ENCODE measurements around the gene FAM219B.
"Not testable (repeated sequence)": the region's sequence is repeated elsewhere in the genome, so short reads cannot be mapped to it uniquely, and the experiment has no call there.

FAM219B gene

GRCh38 chr15:74895830-74896229, 10.8 kb downstream of the FAM219B start:
- no peak overlapping the region for H3K4me3 ChIP-seq (replicated peaks in 1 of 2; ENCODE audit: low read depth in 2 of 2, low read length in 2 of 2)
- TF ChIP-seq CTCF (IDR thresholded peaks at IDR 0.05; ENCODE audit: low read depth, low read length), result no peak
- DNase-seq (ENCODE audit: low read depth in 2 of 2), result no peak

GRCh38 chr15:74894383-74894782, 12.3 kb downstream of the FAM219B start:
- not testable (repeated sequence) for DNase-seq (ENCODE audit: low read depth in 2 of 2); H3K4me3 ChIP-seq (replicated peaks in 1 of 2; ENCODE audit: low read depth in 2 of 2, low read length in 2 of 2)

- H3K4me3 ChIP-seq (replicated peaks in 1 of 2; ENCODE audit: low read depth in 2 of 2, low read length in 2 of 2), result no peak overlapping the region
- TF ChIP-seq CTCF (IDR thresholded peaks at IDR 0.05; ENCODE audit: low read depth, low read length), result no peak
- DNase-seq (ENCODE audit: low read depth in 2 of 2), result no peak
Observed at GRCh38 chr15:74893627-74894026, 13.0 kb downstream of the FAM219B start.

GRCh38 chr15:74892931-74893330, 13.7 kb downstream of the FAM219B start:
- DNase-seq (ENCODE audit: low read depth in 2 of 2), result no peak
- no peak overlapping the region for H3K4me3 ChIP-seq (replicated peaks in 1 of 2; ENCODE audit: low read depth in 2 of 2, low read length in 2 of 2)

GRCh38 chr15:74892313-74892712, 14.3 kb downstream of the FAM219B start:
- no peak for TF ChIP-seq CTCF (IDR thresholded peaks at IDR 0.05; ENCODE audit: low read depth, low read length)
- H3K4me3 ChIP-seq (replicated peaks in 1 of 2; ENCODE audit: low read depth in 2 of 2, low read length in 2 of 2), result no peak overlapping the region
- no peak for DNase-seq (ENCODE audit: low read depth in 2 of 2)

More at GRCh38 chr15:74892931-74893330, 13.7 kb downstream of the FAM219B start:
- no peak for TF ChIP-seq CTCF (IDR thresholded peaks at IDR 0.05; ENCODE audit: low read depth, low read length)

- no peak for TF ChIP-seq CTCF (IDR thresholded peaks at IDR 0.05; ENCODE audit: low read depth, low read length)
- DNase-seq (ENCODE audit: low read depth in 2 of 2), result no peak
- no peak overlapping the region for H3K4me3 ChIP-seq (replicated peaks in 1 of 2; ENCODE audit: low read depth in 2 of 2, low read length in 2 of 2)
Observed at GRCh38 chr15:74891469-74891868, 15.2 kb downstream of the FAM219B start.

GRCh38 chr15:74890665-74890960, 16.0 kb downstream of the FAM219B start:
- no peak for DNase-seq (ENCODE audit: low read depth in 2 of 2)
- peak overlapping the region; percentile 99 to 100 for H3K4me3 ChIP-seq (replicated peaks in 1 of 2; ENCODE audit: low read depth in 2 of 2, low read length in 2 of 2)
- no peak for TF ChIP-seq CTCF (IDR thresholded peaks at IDR 0.05; ENCODE audit: low read depth, low read length)
